Astrocyte of the cerebellum (primary cell): ENCODE data around the gene NIPAL4.

Experiments
- DNase-seq: peaks from one replicate; pipeline ENCODE4 v3.0.0-alpha.2; 2011; ENCODE audit warnings: low read depth
- H3K4me3 ChIP-seq: 2 replicates; pipeline ENCODE4 v1.5.1; 2011; ENCODE audit warnings: mild to moderate bottlenecking, low read depth, low read length, moderate library complexity
- in situ Hi-C: cut with HindIII; loops from 2 replicates; pipeline ENCODE4 v1.10.0; 2017; ENCODE audit warnings: low sequenced_read_pairs
- TF ChIP-seq, protein P1 (sequence below): IDR thresholded peaks from 2 replicates; pipeline ENCODE4 v1.5.1; 2012; ENCODE audit warnings: low read length, low read depth, moderate library complexity, mild to moderate bottlenecking; ENCODE audit errors: missing control alignments

The NIPAL4 gene

DNA sequence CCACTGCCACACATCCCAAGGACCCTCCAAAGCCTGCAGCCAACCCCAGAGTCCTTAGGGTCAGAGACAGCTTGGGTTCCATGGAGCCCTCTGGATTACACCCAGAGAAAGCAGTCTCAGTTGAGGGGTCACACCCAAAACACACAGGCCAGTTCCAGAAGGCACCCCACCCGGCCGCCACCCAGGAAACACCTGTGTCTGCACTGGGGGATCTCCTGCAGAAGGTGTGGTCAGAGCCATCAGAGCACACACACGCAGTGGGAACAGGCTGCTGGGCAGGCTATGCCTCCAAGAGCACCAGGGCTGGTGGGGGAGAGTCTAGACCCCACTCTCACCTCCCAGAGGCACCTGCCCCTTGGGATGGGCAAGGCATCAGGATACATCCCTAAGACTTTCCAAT is 27.3 kb downstream of the NIPAL4 start:
- DNase-seq: no peak
- H3K4me3 ChIP-seq: no peak overlapping the region
- in situ Hi-C loops: no loop called here
- TF ChIP-seq, protein P1, sequence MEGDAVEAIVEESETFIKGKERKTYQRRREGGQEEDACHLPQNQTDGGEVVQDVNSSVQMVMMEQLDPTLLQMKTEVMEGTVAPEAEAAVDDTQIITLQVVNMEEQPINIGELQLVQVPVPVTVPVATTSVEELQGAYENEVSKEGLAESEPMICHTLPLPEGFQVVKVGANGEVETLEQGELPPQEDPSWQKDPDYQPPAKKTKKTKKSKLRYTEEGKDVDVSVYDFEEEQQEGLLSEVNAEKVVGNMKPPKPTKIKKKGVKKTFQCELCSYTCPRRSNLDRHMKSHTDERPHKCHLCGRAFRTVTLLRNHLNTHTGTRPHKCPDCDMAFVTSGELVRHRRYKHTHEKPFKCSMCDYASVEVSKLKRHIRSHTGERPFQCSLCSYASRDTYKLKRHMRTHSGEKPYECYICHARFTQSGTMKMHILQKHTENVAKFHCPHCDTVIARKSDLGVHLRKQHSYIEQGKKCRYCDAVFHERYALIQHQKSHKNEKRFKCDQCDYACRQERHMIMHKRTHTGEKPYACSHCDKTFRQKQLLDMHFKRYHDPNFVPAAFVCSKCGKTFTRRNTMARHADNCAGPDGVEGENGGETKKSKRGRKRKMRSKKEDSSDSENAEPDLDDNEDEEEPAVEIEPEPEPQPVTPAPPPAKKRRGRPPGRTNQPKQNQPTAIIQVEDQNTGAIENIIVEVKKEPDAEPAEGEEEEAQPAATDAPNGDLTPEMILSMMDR: no peak

DNA sequence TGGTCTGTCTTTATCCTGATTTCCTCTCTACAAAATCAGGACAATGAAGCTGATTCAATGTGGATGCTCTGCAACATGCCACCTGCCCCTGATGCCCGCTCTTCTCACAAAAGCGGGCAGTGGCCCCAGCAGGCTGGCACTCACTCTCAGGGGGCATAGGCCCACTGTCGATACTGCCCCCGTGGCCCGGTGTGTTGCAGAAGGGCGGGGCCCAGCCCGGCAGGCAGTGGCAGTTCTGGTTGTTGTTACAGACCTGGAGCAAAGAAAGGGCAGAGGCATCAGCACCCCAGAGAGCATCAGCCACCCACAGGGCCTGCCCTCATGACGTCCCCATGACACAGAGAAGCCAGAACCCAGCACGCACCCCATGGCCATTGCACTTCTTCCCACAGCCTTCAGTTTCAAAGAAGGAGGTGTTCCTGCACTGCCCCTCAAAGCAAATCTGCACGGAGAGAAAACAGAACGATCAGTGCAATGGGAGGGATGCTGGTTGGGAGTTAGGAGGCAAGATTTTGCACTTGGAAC is 31.5 kb downstream of the NIPAL4 start:
- H3K4me3 ChIP-seq: no peak overlapping the region
- no peak for DNase-seq
- TF ChIP-seq, protein P1: no peak
- in situ Hi-C loops: no loop called here

DNA sequence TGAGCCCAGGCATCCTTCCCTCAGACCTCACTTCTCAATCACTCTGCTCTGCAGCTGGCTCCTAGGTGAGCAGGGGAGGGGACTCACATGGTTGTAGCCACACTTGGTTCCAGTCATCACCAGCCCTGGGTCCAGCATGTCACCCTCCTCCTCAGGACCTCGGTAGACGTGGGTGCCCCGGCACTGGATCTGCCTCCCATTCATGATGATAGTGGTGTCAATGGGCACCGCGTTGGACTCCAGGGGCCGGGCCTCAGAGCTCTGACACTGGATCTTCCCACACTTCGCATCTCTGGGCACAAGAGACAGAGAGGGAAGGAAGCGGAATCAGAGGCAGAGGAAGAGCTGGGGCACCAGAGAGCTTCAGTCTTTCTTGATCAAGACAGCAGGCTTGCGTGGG is 32.9 kb downstream of the NIPAL4 start:
- in situ Hi-C loops: no loop called here
- no peak overlapping the region for H3K4me3 ChIP-seq
- DNase-seq: no peak
- TF ChIP-seq, protein P1: no peak

DNA sequence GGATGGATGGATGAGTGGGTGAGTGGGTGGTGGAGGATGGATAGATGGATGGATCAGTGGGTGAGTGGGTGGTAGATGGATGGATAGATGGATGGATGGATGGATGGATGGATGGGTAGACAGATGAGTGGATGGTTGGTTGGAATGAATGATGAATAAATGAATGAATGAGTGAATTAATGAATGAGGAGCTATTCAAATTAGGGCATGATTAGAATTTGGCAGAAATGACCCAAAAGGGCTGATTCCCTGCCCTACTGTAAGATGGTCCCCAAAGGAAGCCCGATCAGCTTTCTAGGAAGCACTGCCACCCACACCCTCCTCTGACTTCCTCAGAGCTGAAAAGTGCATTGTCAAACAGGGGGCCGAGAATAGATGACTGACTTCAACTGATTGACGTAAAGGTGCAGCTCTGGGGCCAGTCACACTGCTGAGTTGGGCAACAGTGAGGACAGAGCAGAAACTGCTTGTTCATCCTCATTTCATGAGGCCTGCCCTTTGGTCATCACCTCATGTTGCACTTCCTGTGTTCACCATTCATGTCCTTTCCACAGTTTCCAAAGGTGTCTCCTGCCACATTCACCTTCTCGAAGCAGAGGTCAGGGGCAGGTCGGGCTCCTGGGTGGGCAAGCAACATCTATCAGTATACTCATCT is 34.3 kb downstream of the NIPAL4 start:
- in situ Hi-C loops: no loop called here
- TF ChIP-seq, protein P1: no peak
- no peak overlapping the region for H3K4me3 ChIP-seq
- DNase-seq: no peak

DNA sequence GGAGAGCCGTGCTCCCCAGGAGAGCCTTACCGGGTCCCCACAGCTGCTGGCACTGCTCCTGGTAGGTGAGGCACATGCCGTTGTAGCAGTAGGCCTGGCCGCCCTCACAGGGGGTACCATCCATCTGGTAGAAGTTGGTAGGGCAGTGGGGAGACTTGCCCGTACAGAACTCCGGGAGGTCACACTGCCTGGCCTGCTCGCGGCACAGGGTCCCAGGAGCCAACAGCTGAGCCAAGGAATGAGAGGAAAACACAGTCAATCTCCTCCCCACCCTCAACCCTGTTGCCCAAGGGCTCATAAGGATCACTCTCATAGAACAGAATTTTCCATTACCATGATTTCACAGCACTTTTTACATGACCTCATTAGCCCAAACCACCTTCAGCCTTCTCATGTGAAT is 36.9 kb downstream of the NIPAL4 start:
- no peak for DNase-seq
- H3K4me3 ChIP-seq: no peak overlapping the region
- TF ChIP-seq, protein P1: no peak
- in situ Hi-C loops: no loop called here

DNA sequence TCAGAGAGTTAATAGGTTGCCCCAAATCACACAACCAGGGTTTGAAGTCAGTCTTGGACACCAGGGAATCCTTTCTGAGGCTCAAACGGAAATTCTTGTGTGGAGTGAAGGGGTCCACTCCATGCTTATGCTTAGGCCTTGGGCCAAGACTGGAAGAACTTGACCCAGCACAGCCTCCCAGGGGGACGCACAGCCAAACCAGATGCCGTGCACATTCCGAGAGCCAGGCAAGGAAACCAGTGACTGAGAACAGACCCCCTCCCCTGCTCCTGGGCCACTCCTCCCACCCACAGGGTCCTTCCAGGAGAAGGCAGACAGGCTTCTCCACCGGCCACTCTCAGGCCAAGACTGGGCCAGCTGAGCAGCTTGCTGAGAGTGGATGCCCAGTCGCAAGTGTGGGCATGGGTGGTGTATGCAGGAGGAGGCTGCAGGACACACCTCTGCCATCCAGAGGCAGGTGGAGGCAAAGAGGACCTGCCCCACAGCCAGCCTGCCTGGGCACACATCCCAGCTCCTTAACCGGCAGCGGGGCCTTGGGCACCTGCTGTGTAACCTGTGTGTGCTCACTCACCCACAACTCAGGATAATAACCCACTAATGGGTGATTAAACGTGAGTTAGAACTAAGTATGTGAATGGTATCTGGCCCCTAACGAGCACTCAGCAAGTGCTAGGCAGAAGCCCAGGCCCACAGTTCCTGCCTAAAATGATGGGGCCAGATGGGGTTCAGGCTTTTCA is 38.0 kb downstream of the NIPAL4 start:
- TF ChIP-seq, protein P1: no peak
- in situ Hi-C loops: no loop called here
- no peak overlapping the region for H3K4me3 ChIP-seq
- DNase-seq: no peak
